A549 (cell line): ENCODE results near the gene SPSB2. TPM values are rescaled to one million over a fixed set of nuclear protein-coding genes. Genes with fewer than 3 reads are reported as not detected.

Experiments used
- ATAC-seq, 2 experiments: fragments of 200-7000 bp in 1 of 2; fragments of >200 bp in 1 of 2; cut with Nextera tagmentation in 1 of 2; cut with Tn5 transposase in 1 of 2; 3 replicates each; pipeline versions ENCODE4 v1.8.0 to v1.9.1; 2018 to 2020; ENCODE audit warnings: mild to moderate bottlenecking in 1 of 2, moderate library complexity in 1 of 2
- CTCF ChIA-PET: fragments of 300-600 bp; sonication (Branson Sonifier 250); formaldehyde crosslinking; extraction: SDS; loops from one replicate; lab custom pipeline; 2021; ENCODE audit warnings: antibody characterized with exemption, inconsistent platforms; lab: Yijun Ruan, JAX
- POLR2A ChIA-PET: fragments of 350-600 bp; formaldehyde crosslinking; extraction: SDS; loops from one replicate; lab custom pipeline; 2021; ENCODE audit warnings: antibody characterized with exemption, inconsistent platforms; lab: Yijun Ruan, JAX
- DNase-seq, 2 experiments: peaks; one replicate each; pipeline versions ENCODE4 v3.0.0 to v3.0.0-alpha.2; 2011 to 2016; ENCODE audit warnings: low read depth in 1 of 2, low spot score in 1 of 2
- FAIRE-seq: peaks from 2 replicates; lab custom pipeline; 2011; peaks lifted over from hg19 to GRCh38; lab: Jason Lieb, UNC
- H3K27ac ChIP-seq, 2 experiments: fragments of >200 bp; sonication (Bioruptor Twin); formaldehyde crosslinking; 3 replicates each; pipeline ENCODE4 v1.5.1; 2016 to 2017
- H3K4me1 ChIP-seq: fragments of >200 bp; sonication (Bioruptor Twin); formaldehyde crosslinking; 3 replicates; pipeline ENCODE4 v1.6.1; 2016
- H3K4me2 ChIP-seq: fragments of >200 bp; sonication (Bioruptor Twin); formaldehyde crosslinking; 3 replicates; pipeline ENCODE4 v1.6.1; 2016
- H3K4me3 ChIP-seq: fragments of >200 bp; sonication (Bioruptor Twin); formaldehyde crosslinking; 3 replicates; pipeline ENCODE4 v1.5.1; 2016
- H3K9me3 ChIP-seq: fragments of >200 bp; sonication (Bioruptor Twin); formaldehyde crosslinking; 3 replicates; pipeline ENCODE4 v1.6.1; 2016
- CEBPB ChIP-seq, 2 experiments: fragments of >200 bp in 1 of 2; sonication (Bioruptor Twin) in 1 of 2; formaldehyde crosslinking in 1 of 2; IDR thresholded peaks; 2 replicates each; pipeline ENCODE4 v1.6.1; 2012 to 2016
- CHD2 ChIP-seq: fragments of 150-350 bp; IDR thresholded peaks from 2 replicates; pipeline ENCODE4 v1.6.1; 2014; ENCODE audit warnings: low read length; ENCODE audit not compliant: partially characterized antibody
- CHD4 ChIP-seq: fragments of 200-600 bp; sonication (generic); IDR thresholded peaks from 2 replicates; pipeline ENCODE4 v1.6.1; 2016; ENCODE audit warnings: antibody characterized with exemption, mild to moderate bottlenecking, borderline replicate concordance
- EP300 ChIP-seq, 2 experiments: fragments of >200 bp; sonication (Bioruptor Twin); formaldehyde crosslinking; IDR thresholded peaks; 2 replicates in 1 of 2; 3 replicates in 1 of 2; pipeline ENCODE4 v1.6.1; 2016 to 2017
- FOSB ChIP-seq: fragments of 250-450 bp; sonication (Bioruptor Pico); IDR thresholded peaks from 2 replicates; pipeline ENCODE4 v1.5.0; 2020; ENCODE audit warnings: mild to moderate bottlenecking, moderate library complexity
- HEYL ChIP-seq: fragments of 250-450 bp; sonication (Bioruptor Pico); IDR thresholded peaks from 2 replicates; pipeline ENCODE4 v1.8.0; 2021; ENCODE audit warnings: mild to moderate bottlenecking, moderate library complexity
- KDM5A ChIP-seq: fragments of 200-600 bp; sonication (generic); IDR thresholded peaks from 2 replicates; pipeline ENCODE4 v1.6.1; 2016; ENCODE audit warnings: antibody characterized with exemption, mild to moderate bottlenecking
- MAZ ChIP-seq: fragments of 150-350 bp; IDR thresholded peaks from 2 replicates; pipeline ENCODE4 v1.6.1; 2014; ENCODE audit warnings: antibody characterized with exemption, low read depth, low read length, borderline replicate concordance
- MYC ChIP-seq: IDR thresholded peaks from 2 replicates; pipeline ENCODE4 v1.6.1; 2012; ENCODE audit warnings: mild to moderate bottlenecking, inconsistent platforms, low read length, improper control_type of control experiment, borderline replicate concordance
- PHF8 ChIP-seq: fragments of 200-600 bp; sonication (generic); IDR thresholded peaks from 2 replicates; pipeline ENCODE4 v1.6.1; 2016; ENCODE audit warnings: low read depth, mild to moderate bottlenecking, antibody characterized with exemption, moderate library complexity, borderline replicate concordance
- POLR2A ChIP-seq: IDR thresholded peaks from 2 replicates; pipeline ENCODE4 v1.6.1; 2012; ENCODE audit warnings: mild to moderate bottlenecking, low read length
- POLR2AphosphoS2 ChIP-seq: conservative IDR thresholded peaks from 2 replicates; pipeline ENCODE4 v1.6.1; 2012; ENCODE audit warnings: low read length, improper control_type of control experiment, inconsistent platforms
- RAD21 ChIP-seq, 2 experiments: fragments of >200 bp in 1 of 2; sonication (Bioruptor Twin) in 1 of 2; formaldehyde crosslinking in 1 of 2; IDR thresholded peaks in 1 of 2; conservative IDR thresholded peaks in 1 of 2; 2 replicates in 1 of 2; 3 replicates in 1 of 2; pipeline ENCODE4 v1.6.1; 2012 to 2018; ENCODE audit warnings: inconsistent platforms in 1 of 2
- RARB ChIP-seq: fragments of 250-450 bp; sonication (Bioruptor Pico); IDR thresholded peaks from 2 replicates; pipeline ENCODE4 v1.8.0; 2021; ENCODE audit warnings: mild to moderate bottlenecking, moderate library complexity
- RCOR1 ChIP-seq: fragments of 150-350 bp; IDR thresholded peaks from 2 replicates; pipeline ENCODE4 v1.6.1; 2014; ENCODE audit warnings: antibody characterized with exemption, low read length, low read depth
- RFX5 ChIP-seq: fragments of 450-650 bp; IDR thresholded peaks from 2 replicates; pipeline ENCODE4 v1.7.1; 2014; ENCODE audit warnings: antibody characterized with exemption, mild to moderate bottlenecking, moderate library complexity
- RNF2 ChIP-seq: fragments of 200-600 bp; sonication (generic); IDR thresholded peaks from 2 replicates; pipeline ENCODE4 v1.6.1; 2016; ENCODE audit warnings: low read depth, mild to moderate bottlenecking, antibody characterized with exemption, moderate library complexity, borderline replicate concordance
- TFCP2L1 ChIP-seq: fragments of 250-450 bp; sonication (Bioruptor Pico); IDR thresholded peaks from 2 replicates; pipeline ENCODE4 v1.5.0; 2021; ENCODE audit warnings: mild to moderate bottlenecking
- ZNF302 ChIP-seq: fragments of 250-450 bp; sonication (Bioruptor Pico); IDR thresholded peaks from 2 replicates; pipeline ENCODE4 v1.9.0; 2021; ENCODE audit warnings: inconsistent platforms, mild to moderate bottlenecking, moderate library complexity
- ZSCAN20 ChIP-seq: fragments of 250-450 bp; sonication (Bioruptor Pico); IDR thresholded peaks from 2 replicates; pipeline ENCODE4 v1.8.0; 2022; ENCODE audit warnings: mild to moderate bottlenecking, moderate library complexity
- WGBS: methylation state at CpG from one replicate; pipeline ENCODE4 v1.1.6; 2017; ENCODE audit errors: missing lambda C conversion rate; 5-methylcytosine and 5-hydroxymethylcytosine counted together
- polyA plus RNA-seq, 4 experiments: library from polyadenylated mRNA; depleted of rRNA in 3 of 4; stranded (reverse); fragments of >200 nt; fragmentation: RNase III in 1 of 4; extraction: RNeasy Plus Mini Kit Qiagen cat#74134 plus additional on column Dnase treatment in 1 of 4; gene quantifications; 2 replicates in 3 of 4; 3 replicates in 1 of 4; pipeline ENCODE4 v1.2.3, GENCODE V29; 2011 to 2017
- TF ChIP-seq, protein P1 (sequence below): fragments of >200 bp; sonication (Bioruptor Twin); formaldehyde crosslinking; IDR thresholded peaks from 2 replicates; pipeline ENCODE4 v1.6.1; 2016
- TF ChIP-seq, protein P2 (sequence below): IDR thresholded peaks from 2 replicates; pipeline ENCODE4 v1.6.1; 2012
- TF ChIP-seq, protein P3 (sequence below): fragments of 250-450 bp; sonication (Bioruptor Pico); IDR thresholded peaks from 2 replicates; pipeline ENCODE4 v1.5.0; 2020; ENCODE audit warnings: low read depth, mild to moderate bottlenecking, moderate library complexity

The SPSB2 gene
- polyA plus RNA-seq, 2 of the 4 experiments (the other 2 are of a cell fraction) = 16.8 to 21.8 TPM

DNA sequence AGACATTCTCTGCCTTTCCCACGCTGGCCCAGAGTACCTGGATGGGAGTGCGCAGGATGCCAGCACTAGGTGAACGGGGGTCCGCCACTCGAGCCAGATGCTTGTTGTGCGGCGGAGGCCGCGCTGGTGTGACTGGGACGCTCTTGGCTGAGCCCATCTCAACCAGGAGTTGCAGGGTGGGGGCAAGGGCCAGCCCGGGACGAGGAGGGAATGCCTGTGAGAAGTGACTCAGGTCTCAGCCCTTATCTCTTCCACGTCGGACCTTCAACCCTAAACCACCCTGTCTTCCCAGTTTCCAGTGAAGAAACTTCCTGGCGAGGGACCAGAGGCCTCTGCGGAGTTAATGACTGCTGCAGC lies 22.3 kb downstream of the SPSB2 start:
- CTCF ChIA-PET = interaction anchor here (1.2 to 10.1 kb wide), 8 partner anchors 15 to 97 kb away, joined by 3 to 117 read pairs (median 8); partner anchors contain the start of genes C12orf57, MLF2, PTMS and RNU7-1
- TF ChIP-seq KDM5A (peak; percentile 83; the same call in 1 of the 2 replicates), ZNF302 (CRISPR knock-in tag) (no peak), CEBPB (IDR thresholded peaks at IDR 0.05) (no peak)
- 27% methylated on average over 15 of the region's 16 CpGs for WGBS
- Histone ChIP-seq H3K9me3 (no peaks in the 10 kb centered on the region), H3K27ac (peak overlapping the region; percentile 67 to 89; a peak in 5 of 6 replicates), H3K4me2 (peak overlapping the region; percentile 70), H3K4me3 (peak overlapping the region; percentile 50), H3K4me1 (peaks cover 23% of the 10 kb centered on the region)
- FAIRE-seq (no peak), DNase-seq (no peak), ATAC-seq (no peak)
- POLR2A ChIA-PET = interaction anchor here (1.1 to 3.1 kb wide), 16 partner anchors 8 to 317 kb away, joined by 4 to 74 read pairs (median 10); partner anchors contain the start of genes C12orf57, GAPDH, MLF2 and PTMS

DNA sequence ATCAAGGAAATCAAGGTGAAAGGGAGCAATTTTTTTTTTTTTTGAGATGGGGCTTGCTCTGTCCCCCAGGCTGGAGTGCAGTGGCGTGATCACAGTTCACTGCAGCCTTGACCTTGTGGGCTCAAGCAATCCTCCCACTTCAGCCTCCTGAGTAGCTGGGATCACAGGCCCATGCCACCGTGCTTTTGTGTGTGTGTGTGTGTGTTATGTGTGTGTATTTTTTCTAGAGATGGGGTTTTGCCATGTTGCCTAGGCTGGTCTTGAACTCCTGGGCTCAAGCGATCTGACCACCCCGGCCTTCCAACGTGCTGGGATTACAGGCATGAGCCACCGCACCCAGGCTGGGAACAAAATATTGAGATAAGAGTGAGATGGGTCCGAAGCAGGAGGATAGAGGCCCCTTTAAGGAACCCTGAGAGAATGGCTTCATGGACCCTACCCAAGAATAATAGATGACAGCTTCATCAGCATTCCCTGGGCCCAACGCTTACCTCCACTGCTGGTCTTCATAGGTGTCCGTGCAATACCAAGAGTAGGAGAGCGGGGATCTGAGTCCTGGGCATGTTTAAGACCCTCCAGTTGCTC lies 23.0 kb downstream of the SPSB2 start:
- H3K4me3 ChIP-seq = peak overlapping the region; percentile 50
- ATAC-seq (no peak), DNase-seq (no peak), FAIRE-seq (no peak)
- H3K4me2 ChIP-seq = peak overlapping the region; percentile 70
- H3K27ac ChIP-seq = peak overlapping the region in 1 of 2 experiments; percentile 89; a peak in 4 of 6 replicates
- peaks cover 23% of the 10 kb centered on the region for H3K4me1 ChIP-seq
- WGBS = 67% methylated on average over 10 of the region's 10 CpGs
- POLR2A ChIA-PET = no interaction called here
- H3K9me3 ChIP-seq = no peaks in the 10 kb centered on the region
- TF ChIP-seq EP300 (IDR thresholded peaks at IDR 0.05) (no peak), RARB (no peak)
- TF ChIP-seq, protein P1, sequence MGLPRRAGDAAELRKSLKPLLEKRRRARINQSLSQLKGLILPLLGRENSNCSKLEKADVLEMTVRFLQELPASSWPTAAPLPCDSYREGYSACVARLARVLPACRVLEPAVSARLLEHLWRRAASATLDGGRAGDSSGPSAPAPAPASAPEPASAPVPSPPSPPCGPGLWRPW = no peak
- TF ChIP-seq, all 56 proteins: peak for 0
- CTCF ChIA-PET = interaction anchor here (1.2 to 10.1 kb wide), 3 partner anchors 12 to 72 kb away, joined by 3 to 117 read pairs (median 4); no protein-coding TSS in a partner anchor

DNA sequence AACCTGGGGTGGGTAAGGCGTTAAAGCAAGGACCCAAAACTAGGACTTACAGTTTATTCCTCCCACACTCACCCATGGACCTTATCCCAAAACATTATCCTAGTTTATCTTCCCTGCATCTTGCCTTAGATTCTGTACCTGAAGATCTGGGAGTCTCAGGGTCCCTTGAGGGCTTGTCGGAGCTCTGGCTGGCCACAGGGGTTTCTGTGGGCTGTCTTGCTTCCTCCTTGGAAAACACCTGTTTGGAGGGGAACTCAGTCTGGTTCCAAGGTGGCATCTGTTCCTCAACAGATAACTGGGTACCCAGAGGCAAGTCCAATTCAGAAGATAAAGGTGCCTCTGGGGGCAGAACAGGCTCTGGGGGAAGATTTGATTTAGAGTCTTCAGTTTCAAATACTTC lies 23.7 kb downstream of the SPSB2 start:
- ChIA-PET POLR2A (no interaction called here), CTCF (interaction anchor here (0.6 to 10.1 kb wide), 6 partner anchors 12 to 93 kb away, joined by 3 to 117 read pairs (median 4); no protein-coding TSS in a partner anchor)
- Histone ChIP-seq H3K9me3 (no peaks in the 10 kb centered on the region), H3K4me3 (no peak overlapping the region), H3K4me1 (peaks cover 23% of the 10 kb centered on the region), H3K27ac (no peak overlapping the region), H3K4me2 (peak overlapping the region; percentile 70; the same call in 1 of the 3 replicates)
- no peak for TF ChIP-seq TFCP2L1 (CRISPR knock-in tag)
- no peak for TF ChIP-seq MAZ
- no peak for TF ChIP-seq RNF2
- TF ChIP-seq, protein P2, sequence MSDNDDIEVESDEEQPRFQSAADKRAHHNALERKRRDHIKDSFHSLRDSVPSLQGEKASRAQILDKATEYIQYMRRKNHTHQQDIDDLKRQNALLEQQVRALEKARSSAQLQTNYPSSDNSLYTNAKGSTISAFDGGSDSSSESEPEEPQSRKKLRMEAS = no peak
- TF ChIP-seq RFX5 = no peak
- WGBS = 95% methylated on average over 2 of the region's 2 CpGs
- FAIRE-seq = no peak
- DNase-seq = no peak
- ATAC-seq = no peak

DNA sequence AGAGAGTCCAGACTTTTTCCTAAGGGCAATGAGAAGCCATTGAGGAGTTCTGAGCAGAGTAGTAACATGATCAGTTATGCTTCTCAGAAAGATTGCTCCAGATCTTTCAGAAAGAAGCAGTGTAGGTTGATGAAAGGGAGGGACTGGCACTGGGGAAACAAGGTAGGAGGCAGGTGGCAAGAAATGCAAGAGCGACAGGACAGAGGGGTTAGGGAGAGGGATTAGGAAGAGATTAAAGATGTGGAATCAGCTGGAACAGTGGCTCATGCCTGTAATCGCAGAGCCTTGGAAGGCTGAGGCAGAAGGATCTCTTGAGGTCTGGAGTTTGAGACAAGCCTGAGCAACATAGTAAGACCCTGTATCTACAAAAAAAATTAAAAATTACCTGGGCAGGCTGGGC lies 25.4 kb downstream of the SPSB2 start:
- no peak overlapping the region for H3K4me3 ChIP-seq
- FAIRE-seq (no peak), DNase-seq (no peak), ATAC-seq (no peak)
- H3K4me1 ChIP-seq = peaks cover 12% of the 10 kb centered on the region
- H3K9me3 ChIP-seq = no peaks in the 10 kb centered on the region
- no peak overlapping the region for H3K27ac ChIP-seq
- TF ChIP-seq, protein P2 = no peak
- TF ChIP-seq CHD4 = no peak
- ChIA-PET CTCF (interaction anchor here (0.8 to 10.1 kb wide), 9 partner anchors 11 to 94 kb away, joined by 3 to 117 read pairs (median 4); partner anchors contain the start of gene MLF2), POLR2A (no interaction called here)
- no peak overlapping the region for H3K4me2 ChIP-seq
- WGBS = 89% methylated on average over 2 of the region's 2 CpGs

DNA sequence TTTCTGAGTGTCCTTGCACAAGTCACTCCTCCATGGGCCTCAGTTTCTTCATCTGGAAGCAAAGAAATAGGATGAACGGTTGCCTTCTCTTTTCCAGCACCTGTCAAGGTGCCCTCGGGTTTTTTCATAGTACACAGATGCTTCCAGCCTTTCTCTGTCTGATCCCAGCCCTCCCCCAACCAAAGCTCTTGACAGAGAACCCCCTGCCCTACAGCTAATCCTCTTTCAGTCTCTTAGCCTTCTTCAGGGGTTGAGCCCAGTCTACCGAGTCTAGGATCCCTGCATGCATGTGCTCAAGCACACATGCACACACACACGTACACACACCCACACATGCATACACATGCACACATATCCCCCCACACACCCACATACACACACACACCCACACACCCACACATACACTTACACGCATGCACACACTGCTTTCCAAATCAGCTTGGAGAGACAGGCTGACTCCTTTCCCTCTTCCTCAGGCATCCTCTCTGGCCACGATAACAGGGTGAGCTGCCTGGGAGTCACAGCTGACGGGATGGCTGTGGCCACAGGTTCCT lies 26.7 kb downstream of the SPSB2 start:
- TF ChIP-seq ZSCAN20 (CRISPR knock-in tag) (no peak), PHF8 (no peak), POLR2A (no peak), MYC (no peak), POLR2AphosphoS2 (no peak), MAZ (no peak), RCOR1 (no peak), KDM5A (no peak), EP300 (IDR thresholded peaks at IDR 0.05) (no peak), RARB (no peak), CEBPB (IDR thresholded peaks at IDR 0.05) (no peak), RNF2 (no peak), RAD21 (conservative IDR thresholded peaks at IDR 0.05 in 1 of 2, IDR thresholded peaks at IDR 0.05 in 1 of 2) (no peak), FOSB (no peak), CHD4 (no peak), CHD2 (no peak), HEYL (CRISPR knock-in tag) (no peak)
- TF ChIP-seq, protein P3, sequence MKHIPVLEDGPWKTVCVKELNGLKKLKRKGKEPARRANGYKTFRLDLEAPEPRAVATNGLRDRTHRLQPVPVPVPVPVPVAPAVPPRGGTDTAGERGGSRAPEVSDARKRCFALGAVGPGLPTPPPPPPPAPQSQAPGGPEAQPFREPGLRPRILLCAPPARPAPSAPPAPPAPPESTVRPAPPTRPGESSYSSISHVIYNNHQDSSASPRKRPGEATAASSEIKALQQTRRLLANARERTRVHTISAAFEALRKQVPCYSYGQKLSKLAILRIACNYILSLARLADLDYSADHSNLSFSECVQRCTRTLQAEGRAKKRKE (CRISPR knock-in tag) = no peak
- ATAC-seq (no peak), DNase-seq (no peak), FAIRE-seq (no peak)
- WGBS = 86% methylated on average over 7 of the region's 7 CpGs
- POLR2A ChIA-PET = no interaction called here
- Histone ChIP-seq H3K27ac (no peak overlapping the region), H3K4me1 (peaks cover 12% of the 10 kb centered on the region), H3K4me3 (no peak overlapping the region), H3K9me3 (no peaks in the 10 kb centered on the region), H3K4me2 (no peak overlapping the region)
- CTCF ChIA-PET = interaction anchor here (1.0 to 29.8 kb wide), 4 partner anchors 11 to 93 kb away, joined by 3 to 306 read pairs (median 60); partner anchors contain the start of gene MLF2
